ENCODE data around the gene FAM89B. TPM values are rescaled to one million over a fixed set of nuclear protein-coding genes. Genes with fewer than 3 reads are reported as not detected.

Gene FAM89B
- total RNA-seq, 1 donor from 2014 or later = 86.8 TPM

DNA sequence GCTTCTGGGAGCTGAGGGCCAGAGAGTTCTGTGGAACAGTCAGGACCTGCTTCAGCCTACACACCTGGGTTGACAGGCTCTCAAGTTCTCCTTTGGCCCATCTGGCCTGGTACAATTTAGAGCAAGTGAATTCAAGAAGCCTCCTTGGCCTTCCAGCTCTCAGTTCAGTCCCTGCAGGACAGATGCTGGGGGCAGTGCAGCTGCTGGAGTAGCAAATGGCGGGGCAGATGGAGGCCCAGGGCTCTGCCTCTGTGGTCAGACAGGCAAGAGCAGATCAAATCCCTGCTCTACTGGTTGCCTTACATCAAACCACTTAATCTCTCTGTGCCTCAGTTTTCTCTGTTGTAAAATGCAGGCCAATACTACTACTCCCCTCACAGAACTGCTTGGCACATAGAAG, 31.9 kb downstream of the FAM89B start:
- no peaks in the 10 kb centered on the region for H3K27me3 Mint-ChIP-seq (ENCODE audit: low read depth)
- H3K36me3 Mint-ChIP-seq (ENCODE audit: low read depth) = peaks cover 21% of the 10 kb centered on the region
- peaks cover 3% of the 10 kb centered on the region for H3K4me1 Mint-ChIP-seq (ENCODE audit: low read depth)
- no peak overlapping the region for H3K27ac Mint-ChIP-seq (ENCODE audit: unreplicated experiment)
- no peaks in the 10 kb centered on the region for H3K9me3 Mint-ChIP-seq (ENCODE audit: low read depth)
- no peak for DNase-seq (ENCODE audit: low spot score)
- H3K4me3 Mint-ChIP-seq (ENCODE audit: unreplicated experiment) = no peak overlapping the region
- TF ChIP-seq, protein P1, sequence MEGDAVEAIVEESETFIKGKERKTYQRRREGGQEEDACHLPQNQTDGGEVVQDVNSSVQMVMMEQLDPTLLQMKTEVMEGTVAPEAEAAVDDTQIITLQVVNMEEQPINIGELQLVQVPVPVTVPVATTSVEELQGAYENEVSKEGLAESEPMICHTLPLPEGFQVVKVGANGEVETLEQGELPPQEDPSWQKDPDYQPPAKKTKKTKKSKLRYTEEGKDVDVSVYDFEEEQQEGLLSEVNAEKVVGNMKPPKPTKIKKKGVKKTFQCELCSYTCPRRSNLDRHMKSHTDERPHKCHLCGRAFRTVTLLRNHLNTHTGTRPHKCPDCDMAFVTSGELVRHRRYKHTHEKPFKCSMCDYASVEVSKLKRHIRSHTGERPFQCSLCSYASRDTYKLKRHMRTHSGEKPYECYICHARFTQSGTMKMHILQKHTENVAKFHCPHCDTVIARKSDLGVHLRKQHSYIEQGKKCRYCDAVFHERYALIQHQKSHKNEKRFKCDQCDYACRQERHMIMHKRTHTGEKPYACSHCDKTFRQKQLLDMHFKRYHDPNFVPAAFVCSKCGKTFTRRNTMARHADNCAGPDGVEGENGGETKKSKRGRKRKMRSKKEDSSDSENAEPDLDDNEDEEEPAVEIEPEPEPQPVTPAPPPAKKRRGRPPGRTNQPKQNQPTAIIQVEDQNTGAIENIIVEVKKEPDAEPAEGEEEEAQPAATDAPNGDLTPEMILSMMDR (IDR thresholded peaks at IDR 0.05) = no peak

DNA sequence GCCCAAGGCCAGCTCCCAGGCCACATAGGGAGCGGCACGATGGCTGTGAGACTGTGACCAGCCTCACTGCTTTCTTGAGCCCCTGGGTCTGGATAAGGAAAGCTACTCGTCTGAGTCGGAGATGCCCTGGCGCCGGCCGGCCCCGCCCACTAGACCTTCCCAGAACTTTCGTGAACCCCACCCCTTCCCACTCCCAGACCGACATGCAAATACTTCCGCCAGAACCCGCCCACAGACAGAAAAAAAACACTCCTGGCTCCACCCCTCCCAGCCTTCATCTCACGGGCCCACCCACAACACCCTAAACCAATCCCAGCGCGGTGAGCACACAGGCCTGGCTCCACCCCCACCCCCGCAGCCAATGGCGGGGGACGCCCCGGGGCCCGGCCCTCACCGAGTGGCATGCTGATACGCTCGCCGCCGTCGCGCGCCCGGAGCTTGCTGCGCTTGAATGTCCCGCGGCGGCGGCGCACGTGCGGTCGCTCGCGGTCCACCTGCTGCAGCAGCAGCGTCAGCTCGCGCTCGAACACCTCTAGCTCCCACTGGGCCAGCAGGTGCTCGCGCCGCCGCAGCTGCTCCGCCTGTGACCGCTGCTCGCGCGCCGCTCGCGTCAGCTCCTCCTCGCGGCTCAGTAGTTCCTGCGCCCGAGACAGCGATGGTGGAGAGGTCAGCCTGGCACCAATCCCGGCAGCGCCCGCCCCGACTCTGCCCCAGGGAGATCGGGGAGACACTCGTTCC, 34.7 kb downstream of the FAM89B start:
- H3K4me1 Mint-ChIP-seq (ENCODE audit: low read depth) = peaks cover 29% of the 10 kb centered on the region
- H3K36me3 Mint-ChIP-seq (ENCODE audit: low read depth) = peaks cover 22% of the 10 kb centered on the region
- TF ChIP-seq, protein P1 (IDR thresholded peaks at IDR 0.05) = no peak
- H3K27me3 Mint-ChIP-seq (ENCODE audit: low read depth) = no peaks in the 10 kb centered on the region
- no peak overlapping the region for H3K4me3 Mint-ChIP-seq (ENCODE audit: unreplicated experiment)
- no peaks in the 10 kb centered on the region for H3K9me3 Mint-ChIP-seq (ENCODE audit: low read depth)
- DNase-seq (ENCODE audit: low spot score) = no peak
- no peak overlapping the region for H3K27ac Mint-ChIP-seq (ENCODE audit: unreplicated experiment)

DNA sequence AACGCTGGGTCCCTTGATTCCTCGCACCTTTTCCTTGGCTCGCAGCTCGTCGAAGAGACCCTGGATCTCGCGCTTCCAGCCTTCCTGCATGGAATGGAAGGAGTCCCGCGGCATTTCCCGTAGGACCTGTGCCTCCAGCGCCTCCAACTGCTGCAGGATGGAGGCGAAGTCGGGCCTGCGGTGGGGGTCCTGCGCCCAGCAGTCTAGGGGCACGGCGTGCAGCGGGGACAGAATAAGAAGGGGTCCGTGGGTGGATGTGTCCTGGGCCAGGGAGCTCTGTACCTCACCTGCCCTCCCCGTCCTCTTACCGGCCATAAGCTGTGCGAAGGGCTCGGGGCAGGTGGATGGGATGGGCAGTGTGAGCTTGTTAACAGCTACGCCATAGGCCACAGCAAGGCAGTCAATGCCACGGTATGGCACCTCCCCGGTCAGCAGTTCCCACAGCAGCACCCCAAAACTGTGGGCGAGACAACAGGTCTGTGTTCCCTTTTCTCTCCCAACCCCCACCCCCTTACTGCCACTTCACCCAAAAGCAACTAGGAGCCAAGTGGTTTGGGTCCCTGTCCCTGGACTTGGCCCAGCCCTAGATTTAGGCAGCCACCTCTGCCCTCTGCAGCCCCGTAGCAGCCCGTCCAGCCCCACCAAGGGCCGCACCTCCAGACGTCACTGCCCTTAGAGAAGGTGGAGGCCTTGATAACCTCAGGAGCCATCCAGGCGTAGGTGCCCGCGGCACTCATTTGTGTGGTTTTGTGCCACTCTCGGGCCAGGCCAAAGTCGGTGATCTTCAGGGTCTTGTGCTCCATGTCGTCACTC, 35.5 kb downstream of the FAM89B start:
- Mint-ChIP-seq H3K9me3 (ENCODE audit: low read depth) (no peaks in the 10 kb centered on the region), H3K4me1 (ENCODE audit: low read depth) (peaks cover 36% of the 10 kb centered on the region), H3K27ac (ENCODE audit: unreplicated experiment) (no peak overlapping the region), H3K4me3 (ENCODE audit: unreplicated experiment) (no peak overlapping the region), H3K27me3 (ENCODE audit: low read depth) (no peaks in the 10 kb centered on the region), H3K36me3 (ENCODE audit: low read depth) (peaks cover 22% of the 10 kb centered on the region)
- DNase-seq (ENCODE audit: low spot score) = no peak
- TF ChIP-seq, protein P1 (IDR thresholded peaks at IDR 0.05) = no peak

DNA sequence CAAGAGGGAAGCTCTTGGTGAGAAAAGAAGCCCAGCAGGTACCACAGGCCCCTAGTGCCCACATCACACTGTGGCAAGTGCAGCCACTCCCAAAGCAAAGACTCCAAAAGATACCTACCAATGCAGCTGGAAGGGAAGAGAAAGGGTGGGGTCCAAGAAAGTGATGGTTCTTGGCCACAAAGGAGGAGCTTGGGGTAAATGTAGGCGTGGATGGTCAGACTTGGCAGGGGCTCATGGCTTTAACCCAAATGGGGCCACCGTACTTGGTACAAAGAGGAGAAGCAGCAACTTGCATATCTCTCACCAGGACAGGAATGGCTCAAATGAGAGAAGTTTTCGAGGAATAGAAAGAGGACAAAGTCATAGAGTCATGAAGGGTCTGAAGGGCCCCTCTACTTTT, 36.9 kb downstream of the FAM89B start:
- TF ChIP-seq, protein P1 (IDR thresholded peaks at IDR 0.05) = no peak
- Mint-ChIP-seq H3K4me3 (ENCODE audit: unreplicated experiment) (no peak overlapping the region), H3K36me3 (ENCODE audit: low read depth) (peaks cover 14% of the 10 kb centered on the region)

DNA sequence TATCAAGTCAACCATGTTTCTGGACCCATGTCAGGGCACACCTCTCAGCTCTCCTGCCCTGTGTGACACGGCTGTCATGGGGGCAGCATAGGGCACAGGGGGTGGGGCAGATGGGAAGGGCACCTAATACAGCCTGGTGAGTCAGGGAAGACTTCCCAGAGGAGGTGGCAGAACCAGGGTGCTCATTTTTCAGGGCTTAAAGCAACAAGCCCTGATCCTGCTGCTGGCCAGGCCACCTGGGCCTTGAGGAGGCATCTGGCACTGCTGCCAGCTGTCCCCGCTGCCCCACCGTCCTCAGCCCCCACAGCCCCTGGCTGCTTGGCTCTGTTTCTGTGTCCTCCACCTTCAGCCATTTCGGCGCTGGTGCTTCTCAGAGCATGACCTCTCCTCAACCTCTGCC, 37.3 kb downstream of the FAM89B start:
- DNase-seq (ENCODE audit: low spot score) = no peak
- H3K9me3 Mint-ChIP-seq (ENCODE audit: low read depth) = no peaks in the 10 kb centered on the region
- H3K4me3 Mint-ChIP-seq (ENCODE audit: unreplicated experiment) = no peak overlapping the region
- peaks cover 11% of the 10 kb centered on the region for H3K36me3 Mint-ChIP-seq (ENCODE audit: low read depth)
- H3K27ac Mint-ChIP-seq (ENCODE audit: unreplicated experiment) = no peak overlapping the region
- H3K27me3 Mint-ChIP-seq (ENCODE audit: low read depth) = no peaks in the 10 kb centered on the region
- TF ChIP-seq, protein P1 (IDR thresholded peaks at IDR 0.05) = no peak
- H3K4me1 Mint-ChIP-seq (ENCODE audit: low read depth) = peaks cover 42% of the 10 kb centered on the region

More for the DNA sequence above, 36.9 kb downstream of the FAM89B start:
- Mint-ChIP-seq H3K27ac (ENCODE audit: unreplicated experiment) (peak overlapping the region; percentile 41), H3K4me1 (ENCODE audit: low read depth) (peaks cover 42% of the 10 kb centered on the region), H3K9me3 (ENCODE audit: low read depth) (no peaks in the 10 kb centered on the region), H3K27me3 (ENCODE audit: low read depth) (no peaks in the 10 kb centered on the region)
- DNase-seq (ENCODE audit: low spot score) = no peak
